Loucy (cell line): Measurements from ENCODE around the gene UQCR11.

Source experiments
- H2AFZ ChIP-seq: fragments of 200-600 bp; sonication (generic); 2 replicates; pipeline ENCODE4 v1.6.0; 2016; ENCODE audit warnings: antibody characterized with exemption, mild to moderate bottlenecking, low read length, moderate library complexity
- H3F3A ChIP-seq: fragments of 200-600 bp; 2 replicates; pipeline ENCODE4 v1.6.0; 2016; ENCODE audit warnings: antibody characterized with exemption, low read depth, mild to moderate bottlenecking
- H3K27me3 ChIP-seq: fragments of 200-600 bp; sonication (generic); 2 replicates; pipeline ENCODE4 v1.6.1; 2014; ENCODE audit warnings: low read length, mild to moderate bottlenecking; ENCODE audit not compliant: insufficient read depth, poor library complexity, severe bottlenecking
- H3K36me3 ChIP-seq: fragments of 200-600 bp; sonication (generic); 2 replicates; pipeline ENCODE4 v1.6.1; 2016; ENCODE audit warnings: low read length; ENCODE audit not compliant: insufficient read depth
- H3K4me1 ChIP-seq: fragments of 200-600 bp; sonication (generic); 2 replicates; pipeline ENCODE4 v1.5.1; 2014; ENCODE audit warnings: low read length, mild to moderate bottlenecking; ENCODE audit not compliant: insufficient read depth, poor library complexity, severe bottlenecking
- H3K4me2 ChIP-seq: fragments of 200-600 bp; sonication (generic); 2 replicates; pipeline ENCODE4 v1.6.0; 2014; ENCODE audit warnings: antibody characterized with exemption, low read length, low read depth, mild to moderate bottlenecking; ENCODE audit not compliant: poor library complexity, severe bottlenecking
- H3K4me3 ChIP-seq: fragments of 200-600 bp; sonication (generic); 2 replicates; pipeline ENCODE4 v1.5.1; 2014; ENCODE audit warnings: low read length, mild to moderate bottlenecking, mixed read lengths; ENCODE audit not compliant: poor library complexity, severe bottlenecking
- H3K79me2 ChIP-seq: fragments of 200-600 bp; sonication (generic); 2 replicates; pipeline ENCODE4 v1.6.1; 2014; ENCODE audit warnings: low read length; ENCODE audit not compliant: insufficient read depth
- H3K9ac ChIP-seq: fragments of 200-600 bp; sonication (generic); 2 replicates; pipeline ENCODE4 v1.6.0; 2014; ENCODE audit warnings: mild to moderate bottlenecking, low read depth, low read length, moderate library complexity; ENCODE audit not compliant: poor library complexity, severe bottlenecking
- H3K9me2 ChIP-seq: fragments of 200-600 bp; sonication (generic); replicated peaks from 2 replicates; pipeline ENCODE4 v1.6.1; 2016; ENCODE audit warnings: low read depth, low read length, mixed read lengths
- H3K9me3 ChIP-seq: fragments of 200-600 bp; sonication (generic); 2 replicates; pipeline ENCODE4 v1.6.1; 2014; ENCODE audit warnings: mild to moderate bottlenecking, antibody characterized with exemption, low read length, low read depth; ENCODE audit not compliant: insufficient read depth
- H4K20me1 ChIP-seq: fragments of 200-600 bp; sonication (generic); 2 replicates; pipeline ENCODE4 v1.6.0; 2014; ENCODE audit warnings: antibody characterized with exemption, low read length, mild to moderate bottlenecking; ENCODE audit not compliant: insufficient read depth, poor library complexity, severe bottlenecking
- EZH2phosphoT487 ChIP-seq: fragments of 200-600 bp; IDR thresholded peaks from 2 replicates; pipeline ENCODE4 v1.6.1; 2018; ENCODE audit warnings: antibody characterized with exemption, mild to moderate bottlenecking, moderate library complexity, borderline replicate concordance
- TF ChIP-seq, protein P1 (sequence below): fragments of 200-600 bp; sonication (generic); conservative IDR thresholded peaks from 2 replicates; pipeline ENCODE4 v1.5.1; 2014; ENCODE audit warnings: mild to moderate bottlenecking, antibody characterized with exemption, low read length

UQCR11 gene

GRCh38 chr19:1575323-1576241 lies 29.7 kb downstream of the UQCR11 start:
- Histone ChIP-seq H3K79me2 (no peaks in the 10 kb centered on the region), H3K9ac (no peak overlapping the region), H3K36me3 (peaks cover 34% of the 10 kb centered on the region; the same call in 1 of the 2 replicates), H3F3A (no peaks in the 10 kb centered on the region), H3K4me1 (no peaks in the 10 kb centered on the region), H3K9me3 (no peaks in the 10 kb centered on the region), H3K27me3 (no peaks in the 10 kb centered on the region), H3K4me2 (no peak overlapping the region), H3K9me2 (no peaks in the 10 kb centered on the region), H2AFZ (no peak overlapping the region), H4K20me1 (no peaks in the 10 kb centered on the region), H3K4me3 (no peak overlapping the region)
- TF ChIP-seq EZH2phosphoT487: no peak
- TF ChIP-seq, protein P1, sequence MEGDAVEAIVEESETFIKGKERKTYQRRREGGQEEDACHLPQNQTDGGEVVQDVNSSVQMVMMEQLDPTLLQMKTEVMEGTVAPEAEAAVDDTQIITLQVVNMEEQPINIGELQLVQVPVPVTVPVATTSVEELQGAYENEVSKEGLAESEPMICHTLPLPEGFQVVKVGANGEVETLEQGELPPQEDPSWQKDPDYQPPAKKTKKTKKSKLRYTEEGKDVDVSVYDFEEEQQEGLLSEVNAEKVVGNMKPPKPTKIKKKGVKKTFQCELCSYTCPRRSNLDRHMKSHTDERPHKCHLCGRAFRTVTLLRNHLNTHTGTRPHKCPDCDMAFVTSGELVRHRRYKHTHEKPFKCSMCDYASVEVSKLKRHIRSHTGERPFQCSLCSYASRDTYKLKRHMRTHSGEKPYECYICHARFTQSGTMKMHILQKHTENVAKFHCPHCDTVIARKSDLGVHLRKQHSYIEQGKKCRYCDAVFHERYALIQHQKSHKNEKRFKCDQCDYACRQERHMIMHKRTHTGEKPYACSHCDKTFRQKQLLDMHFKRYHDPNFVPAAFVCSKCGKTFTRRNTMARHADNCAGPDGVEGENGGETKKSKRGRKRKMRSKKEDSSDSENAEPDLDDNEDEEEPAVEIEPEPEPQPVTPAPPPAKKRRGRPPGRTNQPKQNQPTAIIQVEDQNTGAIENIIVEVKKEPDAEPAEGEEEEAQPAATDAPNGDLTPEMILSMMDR: no peak

- TF ChIP-seq EZH2phosphoT487: no peak
- TF ChIP-seq, protein P1: no peak
- Histone ChIP-seq H3K27me3 (no peaks in the 10 kb centered on the region), H3K9me2 (no peaks in the 10 kb centered on the region), H3K79me2 (no peaks in the 10 kb centered on the region), H3K4me3 (no peak overlapping the region), H3K9ac (no peak overlapping the region), H3K4me2 (no peak overlapping the region), H4K20me1 (no peaks in the 10 kb centered on the region), H3F3A (no peaks in the 10 kb centered on the region), H3K4me1 (no peaks in the 10 kb centered on the region), H3K36me3 (peaks cover 24% of the 10 kb centered on the region; the same call in 1 of the 2 replicates), H2AFZ (no peak overlapping the region), H3K9me3 (no peaks in the 10 kb centered on the region)
These were observed 30.7 kb downstream of the UQCR11 start for GRCh38 chr19:1574354-1575136.

DNA sequence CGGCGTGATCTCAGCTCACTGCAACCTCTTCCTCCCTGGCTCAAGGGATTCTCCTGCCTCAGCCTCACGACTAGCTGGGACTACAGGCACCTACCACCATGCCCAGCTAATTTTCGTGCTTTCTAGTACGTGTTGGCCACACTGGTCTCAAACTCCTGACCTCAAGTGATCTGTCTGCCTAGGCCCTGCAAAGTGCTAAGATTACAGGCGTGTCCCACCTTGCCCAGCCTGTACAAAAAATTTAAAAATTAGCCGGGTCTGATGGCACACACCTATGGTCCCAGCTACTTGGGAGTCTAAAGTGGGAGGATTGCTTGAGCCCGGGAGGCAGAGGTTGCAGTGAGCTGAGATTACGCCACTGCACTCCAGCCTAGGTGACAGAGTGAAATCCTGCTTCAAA lies 32.5 kb downstream of the UQCR11 start:
- Histone ChIP-seq H3K4me3 (no peak overlapping the region), H3K4me2 (no peak overlapping the region), H3K27me3 (no peaks in the 10 kb centered on the region), H3K9me2 (no peaks in the 10 kb centered on the region), H3K9me3 (no peaks in the 10 kb centered on the region), H3F3A (no peaks in the 10 kb centered on the region), H3K9ac (no peak overlapping the region), H3K4me1 (peaks cover 5% of the 10 kb centered on the region), H3K36me3 (peaks cover 12% of the 10 kb centered on the region; the same call in 1 of the 2 replicates), H4K20me1 (no peaks in the 10 kb centered on the region), H2AFZ (no peak overlapping the region), H3K79me2 (no peaks in the 10 kb centered on the region)
- TF ChIP-seq EZH2phosphoT487: no peak
- TF ChIP-seq, protein P1: no peak
